Measurements from ENCODE around the gene YWHAG. TPM values are rescaled to one million over a fixed set of nuclear protein-coding genes. Genes with fewer than 3 reads are reported as not detected.
A peak's percentile ranks its signal among the peaks of the same experiment; 100 is the strongest.

Gene YWHAG
- total RNA-seq, 1 experiment from 2014 or later, result 241 TPM

- Histone ChIP-seq H2BK120ac (ENCODE audit: low read depth, low read length, poor library complexity, severe bottlenecking) (no peak overlapping the region), H4K8ac (replicated peaks; ENCODE audit: insufficient read length, low read depth, low read length) (no peak overlapping the region), H3K79me2 (ENCODE audit: insufficient read depth, low read length) (no peaks in the 10 kb centered on the region), H2BK20ac (ENCODE audit: low read depth, low read length, poor library complexity, severe bottlenecking) (no peak overlapping the region), H4K5ac (ENCODE audit: insufficient read length, low read depth, low read length) (no peak overlapping the region), H2AFZ (ENCODE audit: low read length) (no peak overlapping the region), H4K20me1 (ENCODE audit: control insufficient read depth, insufficient read depth, insufficient read length) (no peaks in the 10 kb centered on the region), H3K4ac (ENCODE audit: low read depth, low read length) (no peak overlapping the region), H2BK15ac (ENCODE audit: low read depth, low read length) (no peak overlapping the region), H3K27me3 (ENCODE audit: insufficient read depth, low read length) (no peaks in the 10 kb centered on the region), H3K23ac (ENCODE audit: insufficient read length, low read depth, low read length) (no peak overlapping the region), H3K18ac (ENCODE audit: insufficient read length, low read depth, low read length) (no peak overlapping the region), H3K27ac (ENCODE audit: insufficient read length, low read depth, low read length) (no peak overlapping the region), H2BK12ac (ENCODE audit: insufficient read length, low read depth, low read length) (no peak overlapping the region), H3K9me3 (ENCODE audit: control insufficient read depth, low read depth, low read length) (no peaks in the 10 kb centered on the region), H3K9ac (ENCODE audit: extremely low read depth, insufficient read length, low read length) (no peak overlapping the region), H3K14ac (ENCODE audit: insufficient read depth, low read length) (no peak overlapping the region), H2BK5ac (ENCODE audit: insufficient read length, low read length) (no peak overlapping the region), H3K4me1 (ENCODE audit: insufficient read depth, low read length) (peaks cover 5% of the 10 kb centered on the region; the same call in 1 of the 2 replicates), H2AK5ac (ENCODE audit: insufficient read length, low read length) (no peak overlapping the region), H3K4me2 (ENCODE audit: insufficient read depth, insufficient read length, low read length) (no peak overlapping the region), H3K56ac (ENCODE audit: insufficient read length, low read depth, low read length) (no peak overlapping the region), H4K91ac (ENCODE audit: insufficient read length, low read depth, low read length) (peak overlapping the region; percentile 6), H3K23me2 (ENCODE audit: insufficient read length, low read depth, low read length, poor library complexity, severe bottlenecking) (no peaks in the 10 kb centered on the region), H3T11ph (ENCODE audit: low read length) (no peak overlapping the region), H3K79me1 (ENCODE audit: insufficient read depth, low read depth, low read length, poor library complexity, severe bottlenecking) (no peaks in the 10 kb centered on the region)
- no CpG with 5 or more reads among the region's 4 CpGs for WGBS (ENCODE audit: extremely low coverage, insufficient read length, low lambda C conversion rate)
- H3K27ac Mint-ChIP-seq, result 0 out of 7 replicates have a peak overlapping the region, but pooled peaks of 1 of the 3 experiments have one; percentile 9
- DNase-seq, result no peak
- peak overlapping the region in 1 of 2 experiments; percentile 18; a peak in 1 of 5 replicates for H3K4me3 Mint-ChIP-seq
- H3K9me3 Mint-ChIP-seq, result no peaks in the 10 kb centered on the region
- H3K36me3 Mint-ChIP-seq (ENCODE audit: insufficient read depth in 1 of 3, low read depth in 3 of 3), result no peaks in the 10 kb centered on the region; a peak in 1 of 7 replicates
- no peaks in the 10 kb centered on the region for H3K27me3 Mint-ChIP-seq (ENCODE audit: low read depth)
- peaks cover 21 to 34% of the 10 kb centered on the region in 2 experiments for H3K4me1 Mint-ChIP-seq
- TF ChIP-seq CTCF (conservative IDR thresholded peaks at IDR 0.05), result no peak
These were observed 48.9 kb upstream of the YWHAG start for GRCh38 chr7:76407718-76408117.
